HepG2 (cell line): ENCODE measurements around the gene APH1B. TPM values are rescaled to one million over a fixed set of nuclear protein-coding genes. Genes with fewer than 3 reads are reported as not detected.

ENCODE experiments used
- AGO2 ChIP-seq: fragments of 200-400 bp; formaldehyde crosslinking; optimal IDR thresholded peaks from 2 replicates; pipeline ENCODE3; 2017; ENCODE audit warnings: mild to moderate bottlenecking, low read depth, low read length, moderate library complexity
- CHD2 ChIP-seq: IDR thresholded peaks from 2 replicates; pipeline ENCODE4 v1.6.1; 2011; ENCODE audit warnings: low read depth, low read length, improper control_type of control experiment
- HNF4A ChIP-seq: sonication (generic); formaldehyde crosslinking; IDR thresholded peaks from 2 replicates; pipeline ENCODE4 v1.4.0; 2020; ENCODE audit warnings: missing genetic modification reagents
- KIAA2018 ChIP-seq: sonication (generic); formaldehyde crosslinking; IDR thresholded peaks from 2 replicates; pipeline ENCODE4 v1.5.0; 2020; ENCODE audit warnings: mild to moderate bottlenecking, missing genetic modification reagents, borderline replicate concordance
- NFIB ChIP-seq: sonication (generic); formaldehyde crosslinking; IDR thresholded peaks from 2 replicates; pipeline ENCODE4 v1.9.0; 2021; ENCODE audit warnings: missing genetic modification reagents, mild to moderate bottlenecking, borderline replicate concordance
- TRIM24 ChIP-seq: sonication (generic); formaldehyde crosslinking; IDR thresholded peaks from 2 replicates; pipeline ENCODE4 v1.8.0; 2022; ENCODE audit warnings: mild to moderate bottlenecking, missing genetic modification reagents
- ZBTB44 ChIP-seq: sonication (generic); formaldehyde crosslinking; IDR thresholded peaks from 2 replicates; pipeline ENCODE4 v1.4.0; 2020; ENCODE audit warnings: missing genetic modification reagents
- ZFP1 ChIP-seq: IDR thresholded peaks from 2 replicates; pipeline ENCODE4 v1.6.1; 2016
- ZFP37 ChIP-seq: sonication (generic); formaldehyde crosslinking; IDR thresholded peaks from 2 replicates; pipeline ENCODE4 v1.4.0; 2020; ENCODE audit warnings: missing genetic modification reagents, borderline replicate concordance
- ZNF407 ChIP-seq: sonication (generic); formaldehyde crosslinking; IDR thresholded peaks from one replicate; pipeline ENCODE4 v1.5.1; 2020; ENCODE audit warnings: mild to moderate bottlenecking, missing genetic modification reagents; ENCODE audit errors: not compliant biosample characterization
- ZNF460 ChIP-seq: sonication (generic); formaldehyde crosslinking; IDR thresholded peaks from 2 replicates; pipeline ENCODE4 v1.5.1; 2020; ENCODE audit warnings: missing genetic modification reagents, mild to moderate bottlenecking, borderline replicate concordance
- ZNF737 ChIP-seq: sonication (generic); formaldehyde crosslinking; IDR thresholded peaks from 2 replicates; pipeline ENCODE4 v1.5.0; 2020; ENCODE audit warnings: missing genetic modification reagents, mild to moderate bottlenecking, borderline replicate concordance
- polyA plus RNA-seq, 8 experiments: library from polyadenylated mRNA; depleted of rRNA in 3 of 8; stranded (reverse) in 7 of 8; unstranded in 1 of 8; fragments of >200 nt; fragmentation: Illumina TruSeq in 4 of 8; extraction: Trizol in 4 of 8; gene quantifications; 2 replicates each; pipeline versions ENCODE4 v1.2.1 to v1.2.3, GENCODE V29; 2011 to 2016; ENCODE audit warnings: low read depth in 4 of 8, missing spikeins in 1 of 8, mixed read lengths in 1 of 8; ENCODE audit not compliant: insufficient read depth in 1 of 8
- total RNA-seq, 5 experiments: library from RNA; depleted of rRNA; stranded (reverse); fragments of >200 nt; fragmentation: Illumina TruSeq; extraction: Trizol; gene quantifications; 2 replicates each; pipeline ENCODE4 v1.2.3, GENCODE V29; 2016; ENCODE audit warnings: low read depth in 1 of 5

Gene APH1B
- total and polyA plus RNA-seq, 2 of the 13 experiments (the other 11 are each of a cell fraction or from before 2014, with no cell fraction given), result 0.45 to 1.00 TPM

- no peak for TF ChIP-seq ZNF407 (CRISPR knock-in tag)
- no peak for TF ChIP-seq ZNF460 (CRISPR knock-in tag)
- TF ChIP-seq CHD2, result no peak
- TF ChIP-seq ZNF737 (CRISPR knock-in tag), result no peak
- TF ChIP-seq HNF4A (CRISPR knock-in tag), result no peak
- no peak for TF ChIP-seq TRIM24 (CRISPR knock-in tag)
- TF ChIP-seq ZBTB44, result no peak
- no peak for TF ChIP-seq ZFP1 (CRISPR knock-in tag)
- TF ChIP-seq NFIB (CRISPR knock-in tag), result no peak
- no peak for TF ChIP-seq AGO2
- TF ChIP-seq KIAA2018 (CRISPR knock-in tag), result no peak
- TF ChIP-seq ZFP37 (CRISPR knock-in tag), result no peak
Observed at GRCh38 chr15:63340878-63341277, 63.5 kb downstream of the APH1B start (continued).
